Measurements from ENCODE around the gene NPHS1.

Gene NPHS1

GRCh38 chr19:35787227-35787799 is 65.0 kb downstream of the NPHS1 start:
- no peak for DNase-seq (ENCODE audit: low spot score)

GRCh38 chr19:35786299-35787160 is 65.8 kb downstream of the NPHS1 start:
- DNase-seq (ENCODE audit: low spot score) = no peak

DNA sequence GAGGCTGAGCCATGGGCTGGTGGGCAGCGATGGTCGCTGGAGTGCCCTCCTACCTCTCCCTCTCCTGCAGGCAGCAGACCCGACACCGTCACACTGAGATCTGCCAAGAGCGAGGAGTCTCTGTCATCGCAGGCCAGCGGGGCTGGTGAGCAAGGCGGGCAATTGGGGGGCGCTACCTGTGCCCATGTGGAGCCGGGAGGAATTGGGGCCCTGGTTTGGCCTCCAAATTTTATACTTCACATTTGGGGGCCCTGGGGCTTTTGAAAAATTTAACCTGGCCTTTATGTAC is 67.0 kb downstream of the NPHS1 start:
- DNase-seq (ENCODE audit: low spot score) = no peak

DNA sequence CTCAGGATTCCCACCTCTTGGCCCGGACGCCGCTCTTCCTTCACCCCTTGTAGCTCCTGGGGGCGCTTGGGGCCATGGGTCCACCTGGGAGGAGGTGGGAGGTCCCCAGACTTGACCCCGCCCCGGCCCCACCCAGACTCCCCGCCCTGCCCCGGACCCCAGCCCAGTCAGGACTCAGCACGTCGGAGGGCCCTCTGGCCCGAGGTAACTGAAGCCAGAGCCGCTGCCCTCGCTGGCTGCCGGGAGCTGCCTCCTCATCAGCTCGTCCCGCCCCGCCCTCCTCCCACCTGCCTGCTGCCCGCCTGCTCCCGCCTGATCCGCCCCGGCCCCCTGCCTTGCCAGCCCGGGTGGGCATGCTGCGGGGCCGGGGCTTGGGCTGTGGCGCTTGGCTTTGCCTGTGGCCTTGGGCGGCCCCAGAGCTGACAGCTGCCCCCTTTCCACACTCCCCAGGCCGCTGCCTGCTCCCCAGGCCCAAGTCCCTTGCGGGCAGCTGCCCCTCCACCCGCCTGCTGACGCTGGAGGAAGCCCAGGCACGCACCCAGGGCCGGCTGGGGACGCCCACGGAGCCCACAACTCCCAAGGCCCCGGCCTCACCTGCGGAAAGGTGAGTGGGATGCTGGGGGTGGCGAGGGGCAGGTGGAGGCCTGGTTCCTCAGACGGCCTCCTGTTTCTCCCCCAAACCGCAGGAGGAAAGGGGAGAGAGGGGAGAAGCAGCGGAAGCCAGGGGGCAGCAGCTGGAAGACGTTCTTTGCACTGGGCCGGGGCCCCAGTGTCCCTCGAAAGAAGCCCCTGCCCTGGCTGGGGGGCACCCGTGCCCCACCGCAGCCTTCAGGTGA is 67.6 kb downstream of the NPHS1 start:
- DNase-seq (ENCODE audit: low spot score) = no peak

- no peak for DNase-seq (ENCODE audit: low spot score)
Observed at GRCh38 chr19:35783469-35784434, 68.6 kb downstream of the NPHS1 start.

- DNase-seq (ENCODE audit: low spot score) = no peak
Observed at GRCh38 chr19:35782589-35782988, 69.7 kb downstream of the NPHS1 start.

- DNase-seq (ENCODE audit: low spot score) = no peak
Observed at GRCh38 chr19:35781650-35782049, 70.7 kb downstream of the NPHS1 start.

DNA sequence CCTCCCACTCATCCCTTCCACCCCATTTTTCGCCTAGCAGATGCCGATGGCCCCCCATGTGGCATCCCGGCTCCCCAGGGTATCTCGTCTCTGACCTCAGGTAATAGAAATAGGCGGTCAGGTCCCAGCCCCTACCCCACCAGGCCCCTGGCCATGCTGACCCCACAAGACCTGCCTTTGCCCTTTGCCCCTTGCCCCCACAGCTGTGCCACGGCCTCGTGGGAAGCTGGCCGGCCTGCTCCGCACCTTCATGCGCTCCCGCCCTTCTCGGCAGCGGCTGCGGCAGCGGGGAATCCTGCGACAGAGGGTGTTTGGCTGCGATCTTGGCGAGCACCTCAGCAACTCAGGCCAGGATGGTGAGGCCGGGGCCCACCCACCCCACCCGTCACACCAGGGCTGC is 71.6 kb downstream of the NPHS1 start:
- DNase-seq (ENCODE audit: low spot score) = no peak

DNA sequence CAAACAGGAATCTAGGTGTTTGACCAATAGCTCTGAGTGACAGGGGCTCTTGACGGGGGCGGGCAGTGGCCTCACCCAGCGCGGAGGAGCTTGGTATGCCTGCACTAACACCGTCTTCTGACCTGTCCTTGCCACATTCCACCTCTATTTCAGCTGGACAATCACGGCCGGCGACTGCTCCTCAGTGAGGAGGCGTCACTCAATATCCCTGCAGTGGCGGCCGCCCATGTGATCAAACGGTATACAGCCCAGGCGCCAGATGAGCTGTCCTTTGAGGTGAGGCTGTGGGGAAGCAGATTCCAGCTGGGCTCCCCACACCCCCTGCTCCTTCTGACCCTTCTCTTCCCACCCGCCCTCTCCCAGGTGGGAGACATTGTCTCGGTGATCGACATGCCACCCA is 72.2 kb downstream of the NPHS1 start:
- no peak for DNase-seq (ENCODE audit: low spot score)

GRCh38 chr19:35779033-35779432 is 73.3 kb downstream of the NPHS1 start:
- no peak for DNase-seq (ENCODE audit: low spot score)

DNA sequence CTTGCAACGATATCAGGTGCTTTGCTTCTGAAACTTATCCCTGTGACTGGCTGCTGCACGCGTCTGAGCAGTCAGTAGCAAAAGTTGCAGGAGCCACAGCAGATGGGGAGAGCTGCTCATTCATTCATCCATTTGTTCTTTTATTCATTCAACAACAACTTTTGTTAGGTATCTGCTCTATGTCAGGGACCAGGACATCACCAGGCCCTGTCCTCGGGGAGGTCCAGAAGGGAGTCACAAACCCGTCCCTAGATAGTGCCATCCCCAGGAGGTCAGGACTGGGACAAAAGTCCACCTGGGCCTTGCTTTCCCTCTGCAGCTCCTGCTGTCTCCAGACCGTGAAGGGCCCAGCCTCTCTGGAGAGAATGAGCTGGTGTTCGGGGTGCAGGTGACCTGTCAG is 74.3 kb downstream of the NPHS1 start:
- no peak for DNase-seq (ENCODE audit: low spot score)

DNA sequence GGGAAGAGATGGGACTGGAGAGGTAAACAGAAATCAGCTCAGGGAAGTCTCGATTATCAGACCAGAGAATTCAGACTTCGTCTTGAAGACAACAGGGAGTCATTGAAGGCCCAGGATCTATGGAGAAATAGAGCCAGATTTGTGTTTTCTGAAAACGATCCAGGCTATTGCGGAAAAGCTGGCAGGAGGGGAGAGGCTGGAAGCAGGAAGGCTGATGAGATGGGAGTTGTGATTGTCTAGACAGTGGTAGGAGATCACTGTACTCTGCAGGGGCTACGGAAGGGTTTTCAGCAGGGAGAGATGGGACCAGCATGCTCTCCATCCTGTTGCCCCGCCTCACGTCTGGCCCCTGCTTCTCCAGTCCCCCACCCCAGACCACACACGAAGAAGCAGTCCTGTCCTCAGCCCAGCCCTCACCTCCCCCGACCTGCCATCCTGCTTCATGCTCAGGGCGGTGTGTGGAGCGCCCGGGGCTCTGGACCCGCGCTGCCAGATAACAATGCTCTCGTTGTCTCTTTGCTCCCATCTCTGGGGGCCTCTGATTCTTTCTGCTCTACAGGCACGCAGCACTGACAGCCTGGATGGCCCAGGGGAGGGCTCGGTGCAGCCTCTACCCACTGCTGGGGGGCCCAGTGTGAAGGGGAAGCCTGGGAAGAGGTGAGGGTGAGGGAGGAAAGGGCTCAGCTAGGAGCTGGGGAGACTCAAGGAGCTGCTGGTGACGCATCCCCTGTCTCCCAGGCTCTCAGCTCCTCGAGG is 75.0 kb downstream of the NPHS1 start:
- no peak for DNase-seq (ENCODE audit: low spot score)

DNA sequence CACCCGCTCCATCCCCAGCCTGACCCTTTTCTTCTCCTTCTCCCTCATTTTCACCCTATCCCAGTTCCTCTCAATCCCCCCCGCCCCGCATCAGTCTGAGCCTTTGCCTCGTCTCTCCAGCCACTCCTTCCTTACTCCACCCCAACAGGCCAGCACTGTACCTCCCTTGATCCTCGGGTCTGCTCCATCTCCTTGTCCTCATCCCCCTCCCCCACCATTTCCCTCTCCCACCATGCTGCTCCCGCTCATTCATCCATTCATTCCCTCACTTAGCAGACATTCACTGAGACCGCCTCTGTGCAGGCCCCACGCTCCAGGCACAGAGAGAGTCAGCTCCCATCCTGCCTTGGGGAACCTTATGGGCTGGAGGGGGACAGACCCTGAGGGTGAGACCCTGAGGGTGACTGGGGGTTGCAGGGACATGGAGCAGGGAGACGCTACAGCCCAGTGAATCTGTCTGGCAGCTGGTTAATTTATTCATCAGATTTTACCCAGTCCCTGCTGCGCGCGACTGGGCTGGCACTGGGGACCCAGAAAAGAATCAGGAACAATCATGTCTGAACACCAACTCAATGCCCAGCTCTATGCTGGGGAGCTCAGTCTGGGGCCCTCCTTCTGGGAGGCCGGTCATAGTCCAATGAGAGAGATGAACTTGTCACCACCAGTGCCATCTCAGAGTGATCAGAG is 76.1 kb downstream of the NPHS1 start:
- DNase-seq (ENCODE audit: low spot score) = no peak
